GM19193 (cell line): ENCODE results near the gene TOMM40L.

Experiments
- POLR2A ChIP-seq: IDR thresholded peaks from 4 replicates; pipeline ENCODE4 v1.6.1; 2011; ENCODE audit not compliant: insufficient read depth, insufficient read length; ENCODE audit errors: extremely low read depth

TOMM40L gene

GRCh38 chr1:161223805-161224694 lies 1.8 kb upstream of the TOMM40L start:
- TF ChIP-seq POLR2A: no peak

GRCh38 chr1:161225178-161225533 lies 704 bp upstream of the TOMM40L start:
- TF ChIP-seq POLR2A: no peak

- no peak for TF ChIP-seq POLR2A
These were observed 456 bp downstream of the TOMM40L start for GRCh38 chr1:161226320-161226711.

GRCh38 chr1:161226759-161227158 lies 899 bp downstream of the TOMM40L start:
- TF ChIP-seq POLR2A: no peak

GRCh38 chr1:161227196-161227871 lies 1.5 kb downstream of the TOMM40L start:
- no peak for TF ChIP-seq POLR2A

GRCh38 chr1:161228032-161228431 lies 2.2 kb downstream of the TOMM40L start:
- TF ChIP-seq POLR2A: no peak

- no peak for TF ChIP-seq POLR2A
These were observed 4.0 kb downstream of the TOMM40L start for GRCh38 chr1:161229896-161230295.

- no peak for TF ChIP-seq POLR2A
These were observed 4.9 kb downstream of the TOMM40L start for GRCh38 chr1:161230762-161231161.

- no peak for TF ChIP-seq POLR2A
These were observed 7.2 kb downstream of the TOMM40L start for GRCh38 chr1:161233102-161233501.

GRCh38 chr1:161235957-161236775 lies 10.3 kb downstream of the TOMM40L start:
- TF ChIP-seq POLR2A: no peak

- no peak for TF ChIP-seq POLR2A
These were observed 12.2 kb downstream of the TOMM40L start, which contains the start of gene NR1I3 for GRCh38 chr1:161238039-161238473. NR1I3 (minus strand) TSS chr1:161238203; CDS start chr1:161236565, 1,638 bp downstream.

- TF ChIP-seq POLR2A: no peak
These were observed 15.8 kb downstream of the TOMM40L start for GRCh38 chr1:161241682-161242081.

- TF ChIP-seq POLR2A: no peak
These were observed 16.5 kb downstream of the TOMM40L start for GRCh38 chr1:161242313-161242712.

- TF ChIP-seq POLR2A: no peak
These were observed 19.0 kb downstream of the TOMM40L start for GRCh38 chr1:161244888-161245287.

GRCh38 chr1:161250829-161251228 lies 25.0 kb downstream of the TOMM40L start:
- TF ChIP-seq POLR2A: no peak
